Stimulated activated CD4-positive, alpha-beta T cell treated with anti-CD3 and anti-CD28 coated beads, TNF-alpha, amount 100 ng/mL, for 24 hours (primary cell): ENCODE results near the gene SESN1.
"Not testable (repeated sequence)": the region's sequence is repeated elsewhere in the genome, so short reads cannot be mapped to it uniquely, and the experiment has no call there.

Experiments
- DNase-seq, 3 experiments: peaks; one replicate each; pipeline ENCODE4 v3.0.0-alpha.2; 2020; ENCODE audit warnings: low read depth in 3 of 3

SESN1 gene

DNA sequence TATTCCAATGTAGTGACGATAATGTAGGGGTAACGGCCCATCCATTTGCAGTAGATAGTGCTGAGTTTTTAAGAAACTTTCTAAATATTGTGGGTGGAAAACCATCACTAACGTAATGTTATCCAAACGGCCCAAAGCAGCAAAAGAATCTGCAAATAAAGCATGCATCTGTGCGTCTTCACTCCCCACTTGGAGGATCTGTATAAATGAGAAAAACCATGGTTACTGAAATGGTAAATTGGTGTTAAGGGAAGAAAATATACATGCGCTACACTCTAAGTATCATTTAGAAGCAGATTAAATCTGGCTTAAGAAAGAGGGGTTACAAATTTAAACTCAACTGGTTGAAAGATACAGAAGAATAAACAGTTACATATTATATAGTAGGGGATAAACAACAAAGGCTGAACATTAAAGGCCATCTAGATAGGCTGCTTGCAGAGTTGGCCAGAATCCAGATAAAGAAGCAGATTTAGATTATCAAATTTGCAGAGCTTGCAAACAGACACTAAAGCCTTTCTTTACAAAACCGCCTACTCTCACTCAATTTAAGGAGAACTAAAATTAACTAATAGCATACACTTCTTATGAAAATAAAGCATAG is 93.3 kb downstream of the SESN1 start:
- DNase-seq = no peak

DNA sequence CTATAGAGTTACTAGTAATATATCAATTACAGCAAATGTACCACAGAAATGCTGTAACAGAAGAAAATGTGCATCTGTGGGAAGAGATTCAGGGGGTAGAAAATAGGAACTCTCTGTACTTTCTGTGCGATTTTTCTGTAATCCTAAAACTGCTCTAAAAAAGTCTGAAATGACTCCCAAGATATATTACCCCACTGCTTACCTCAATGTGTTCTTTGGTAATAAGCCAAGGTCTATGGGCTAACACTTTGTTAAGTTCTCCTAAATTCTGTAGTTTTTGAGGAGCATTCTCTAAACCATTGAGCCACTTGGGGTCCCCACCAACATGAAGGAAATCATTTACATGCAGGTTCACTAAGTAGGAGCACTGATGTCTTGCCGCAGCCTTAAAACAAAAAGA is 94.4 kb downstream of the SESN1 start:
- DNase-seq = no peak

DNA sequence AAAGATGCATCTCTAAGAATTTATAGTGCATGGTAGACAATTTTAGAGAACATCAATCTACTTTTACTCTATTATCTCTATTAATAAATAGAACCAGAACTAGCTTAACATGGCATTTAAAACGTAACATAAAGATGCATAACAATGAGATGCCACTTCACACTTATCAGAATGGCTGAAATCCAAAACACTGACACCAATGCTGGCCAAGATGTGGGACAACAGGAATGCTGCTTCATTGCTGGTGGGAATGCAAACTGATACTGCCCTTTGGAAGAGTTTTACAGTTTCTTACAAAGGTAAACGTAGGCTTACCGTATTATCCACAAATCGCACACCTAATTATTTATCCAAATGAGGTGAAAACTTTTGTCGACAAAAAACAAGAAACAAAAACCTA is 95.2 kb downstream of the SESN1 start:
- DNase-seq = no peak

DNA sequence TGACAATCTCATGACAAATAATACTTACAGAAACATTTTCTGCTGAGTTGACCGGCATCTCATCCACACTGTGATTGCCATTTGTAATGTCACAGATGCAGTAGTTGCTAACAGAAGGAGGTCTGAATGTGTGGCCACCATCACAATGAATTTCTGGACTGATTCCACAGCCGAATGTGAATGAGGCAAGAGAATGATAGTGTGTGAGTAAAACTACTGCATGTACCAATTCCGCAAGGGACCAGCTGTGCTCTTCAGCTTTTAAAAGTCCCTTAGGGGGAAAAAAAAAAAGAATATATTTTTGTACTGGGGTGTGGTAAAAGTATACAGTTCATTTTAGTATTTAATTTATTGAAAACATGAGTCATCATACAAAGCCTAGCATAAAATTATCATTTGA is 96.2 kb downstream of the SESN1 start:
- no peak for DNase-seq

DNA sequence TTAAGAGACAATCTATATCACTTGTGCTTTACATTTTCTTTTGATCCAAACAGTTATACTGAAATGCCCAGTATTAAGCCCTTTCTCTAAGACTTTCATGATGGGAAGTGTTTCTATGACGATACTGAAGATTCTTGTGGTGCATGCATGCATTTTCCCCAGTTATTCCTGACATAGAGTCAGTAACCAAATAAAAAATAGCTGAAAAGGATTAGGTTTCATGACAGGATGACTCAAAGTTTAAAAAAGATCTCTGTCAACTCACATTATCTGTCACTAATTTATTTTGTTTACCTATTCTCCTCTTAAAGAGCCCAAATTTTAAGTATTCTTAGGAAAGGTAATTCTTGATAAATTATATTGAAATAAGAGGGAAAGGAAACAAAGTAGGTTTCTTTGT is 98.4 kb downstream of the SESN1 start:
- no peak for DNase-seq

DNA sequence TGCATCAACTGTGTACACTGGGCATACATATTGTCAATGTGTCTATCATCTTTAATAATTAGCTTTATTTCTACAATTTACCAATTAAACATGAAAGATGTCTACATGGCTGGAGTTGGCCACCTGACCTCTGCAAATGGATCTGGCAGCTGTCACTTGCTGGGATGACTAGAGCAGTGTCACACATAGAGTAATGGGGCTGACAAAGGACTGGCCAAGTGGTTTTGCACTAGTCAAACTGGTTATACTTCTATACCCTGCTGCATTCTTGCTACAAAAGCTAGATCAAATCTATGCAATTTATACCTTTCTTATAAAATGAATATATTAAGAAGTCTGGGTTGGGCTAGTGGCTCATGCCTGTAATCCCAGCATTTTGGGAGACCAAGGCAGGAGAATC is 99.3 kb downstream of the SESN1 start:
- DNase-seq = no peak

DNA sequence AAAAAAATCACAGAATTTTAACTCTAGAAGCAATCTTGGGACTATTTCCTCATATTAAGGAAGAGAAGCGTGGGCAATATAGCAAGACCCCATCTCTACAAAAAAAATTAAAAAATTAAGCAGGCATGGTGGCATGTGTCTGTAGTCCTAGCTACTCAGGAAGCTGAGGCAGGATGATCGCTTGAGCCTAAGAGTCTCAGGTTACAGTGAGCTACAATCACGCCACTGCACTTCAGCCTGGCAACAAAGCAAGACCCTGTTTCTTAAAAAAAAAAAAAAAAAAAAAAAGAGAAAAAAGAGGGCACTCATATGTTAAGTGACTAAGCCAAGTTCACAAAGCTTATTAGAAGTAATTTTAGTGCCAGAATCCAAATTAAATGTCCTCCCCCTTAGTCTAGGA is 100.8 kb downstream of the SESN1 start:
- no peak for DNase-seq

DNA sequence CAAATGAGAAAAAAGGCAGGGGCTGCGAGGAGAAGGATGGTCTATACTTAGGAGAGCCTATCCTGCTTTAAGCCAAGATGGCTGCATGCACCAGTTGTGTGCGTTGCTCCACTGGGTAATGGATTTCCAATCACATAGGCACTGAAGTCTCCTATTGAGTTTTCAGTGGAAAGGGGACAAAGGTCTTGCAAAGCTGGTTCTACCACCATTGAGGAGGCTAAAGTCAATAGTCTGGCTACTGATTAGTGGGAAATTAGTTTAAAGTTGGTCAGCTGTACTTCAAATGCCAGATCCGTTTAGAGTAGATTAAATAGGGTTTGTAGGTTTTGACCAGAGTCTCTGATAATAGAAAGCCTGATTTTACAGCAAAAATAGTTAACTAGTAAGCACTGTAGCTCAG is 104.9 kb downstream of the SESN1 start:
- no peak for DNase-seq

DNA sequence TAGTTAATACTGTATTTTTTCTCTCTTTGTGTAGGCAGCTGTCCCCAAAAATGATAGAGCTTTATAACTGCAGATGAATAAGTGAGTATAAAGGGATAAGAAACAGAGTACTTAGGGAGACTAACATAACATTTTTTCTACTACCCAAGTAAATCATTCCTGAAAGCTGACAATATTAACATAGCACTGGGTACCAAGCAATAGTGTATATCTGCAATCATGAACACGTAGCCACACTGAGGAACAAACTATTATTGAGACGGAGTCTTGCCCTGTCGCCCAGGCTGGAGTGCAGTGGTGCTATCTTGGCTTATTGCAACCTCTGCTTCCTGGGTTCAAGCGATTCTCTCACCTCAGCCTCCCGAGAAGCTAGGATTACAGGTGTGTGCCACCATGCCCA is 105.9 kb downstream of the SESN1 start:
- no peak for DNase-seq

DNA sequence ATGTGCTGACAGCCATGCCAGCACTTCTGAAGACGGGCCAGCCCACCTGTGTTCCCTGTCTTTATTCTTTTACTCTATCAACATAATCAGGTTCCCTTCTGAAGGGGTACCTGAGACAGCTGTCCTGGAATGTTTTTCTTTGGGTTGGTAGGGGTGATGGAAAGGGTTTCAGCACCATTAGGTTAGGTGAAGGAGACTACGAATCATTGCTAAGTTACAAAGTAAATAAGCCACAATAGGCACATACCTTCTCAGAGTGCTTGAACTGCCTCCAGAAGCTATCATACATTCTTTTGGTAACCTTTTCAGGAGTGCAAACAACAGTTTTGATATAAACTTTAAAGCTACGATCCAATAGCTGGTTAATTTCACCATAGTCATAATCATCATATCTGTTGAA is 106.3 kb downstream of the SESN1 start:
- no peak for DNase-seq

DNA sequence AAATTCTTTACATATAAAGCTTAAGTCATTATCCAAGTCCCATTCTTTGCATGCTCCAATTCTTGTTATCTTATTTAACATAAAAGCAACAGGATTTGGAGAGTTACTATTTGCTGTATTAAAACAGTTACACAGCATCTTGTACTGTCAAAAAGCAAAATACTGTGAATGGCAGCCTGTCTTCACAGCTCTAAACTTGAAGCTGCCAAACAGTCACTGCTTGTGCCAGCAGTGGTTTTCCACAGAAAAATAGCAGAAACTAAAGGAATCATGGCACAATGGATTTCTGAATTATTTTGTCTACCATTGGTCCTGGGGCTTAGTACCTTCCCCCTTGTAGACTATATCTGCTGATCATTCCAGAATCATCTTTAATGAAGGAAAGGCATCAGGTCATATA is 107.5 kb downstream of the SESN1 start:
- no peak for DNase-seq

DNA sequence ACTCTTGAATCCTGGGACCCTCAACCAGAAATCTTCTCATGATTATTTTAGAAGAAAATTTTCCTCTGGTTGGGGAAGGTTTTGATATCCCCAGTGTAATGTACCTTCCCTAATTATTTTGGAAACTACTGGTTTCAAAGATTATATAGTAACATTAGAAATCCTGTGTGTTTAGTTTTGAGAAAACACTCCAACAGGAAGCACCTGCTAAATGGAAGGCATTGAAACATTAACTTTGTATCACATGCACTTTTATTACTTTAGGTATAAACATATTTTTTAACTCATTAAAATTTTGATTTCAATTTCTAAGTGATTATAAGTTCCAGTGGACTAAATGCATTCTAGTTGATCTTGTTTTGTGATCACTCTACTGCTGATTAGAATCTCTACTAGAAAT is 109.3 kb downstream of the SESN1 start:
- DNase-seq = no peak

DNA sequence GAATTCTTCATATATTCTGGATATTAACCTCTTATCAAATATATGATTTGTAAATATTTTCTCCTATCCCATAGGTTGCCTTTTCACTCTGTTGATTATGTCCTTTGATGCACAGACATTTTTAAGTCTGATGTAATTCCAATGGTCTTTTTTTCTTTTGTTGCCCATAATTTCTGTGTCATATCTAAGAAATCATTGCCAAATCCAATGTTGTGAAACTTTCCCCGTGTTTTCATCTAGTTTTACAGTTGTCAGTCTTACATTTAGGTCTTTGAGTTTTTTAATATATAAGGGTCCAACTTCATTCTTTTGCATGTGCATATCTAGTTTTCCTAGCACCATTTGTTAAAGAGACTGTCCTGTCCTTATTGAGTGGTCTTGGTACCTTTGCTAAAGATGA is 111.5 kb downstream of the SESN1 start:
- no peak for DNase-seq

DNA sequence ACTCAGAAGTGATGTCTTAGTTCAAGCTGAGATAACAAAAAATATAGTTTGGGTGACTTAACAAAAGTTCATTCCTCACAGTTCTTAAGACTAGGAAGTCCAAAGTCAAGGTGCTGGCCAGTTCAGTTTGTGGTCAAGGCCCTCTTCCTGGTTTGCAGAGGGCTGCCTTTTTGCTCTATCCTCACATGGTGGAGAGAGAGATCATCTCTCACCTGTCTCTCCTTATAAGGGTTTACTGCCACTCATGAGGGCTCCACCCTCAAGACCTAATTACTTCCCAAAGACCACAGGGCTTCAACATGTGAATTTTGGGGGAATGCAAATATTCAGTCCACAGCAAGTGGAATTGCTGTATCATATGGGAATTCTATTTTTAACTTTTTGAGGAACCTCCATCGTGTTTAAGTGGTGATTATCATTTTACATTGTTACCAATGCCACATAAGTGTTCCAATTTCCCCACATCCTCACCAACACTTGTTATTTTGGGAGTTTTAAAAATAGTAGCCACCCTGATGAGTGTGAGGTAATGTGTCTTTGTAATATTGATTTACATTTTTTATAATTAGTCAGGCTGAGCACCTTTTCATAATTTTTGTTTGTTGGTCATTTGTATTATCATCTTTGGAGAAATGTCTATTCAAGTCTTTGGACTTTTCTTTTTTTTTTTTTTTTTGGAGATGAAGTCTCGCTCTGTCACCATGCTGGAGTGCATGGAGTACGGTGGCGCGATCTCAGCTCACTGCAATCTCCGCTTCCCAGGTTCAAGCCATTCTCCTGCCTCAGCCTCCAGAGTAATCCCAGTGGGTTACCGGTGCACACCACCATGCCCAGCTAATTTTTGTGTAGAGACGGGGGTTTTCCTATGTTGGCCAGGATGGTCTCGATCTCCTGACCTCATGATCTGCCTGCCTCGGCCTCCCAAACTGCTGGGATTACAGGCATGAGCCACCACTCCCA is 112.2 kb downstream of the SESN1 start:
- no peak for DNase-seq

DNA sequence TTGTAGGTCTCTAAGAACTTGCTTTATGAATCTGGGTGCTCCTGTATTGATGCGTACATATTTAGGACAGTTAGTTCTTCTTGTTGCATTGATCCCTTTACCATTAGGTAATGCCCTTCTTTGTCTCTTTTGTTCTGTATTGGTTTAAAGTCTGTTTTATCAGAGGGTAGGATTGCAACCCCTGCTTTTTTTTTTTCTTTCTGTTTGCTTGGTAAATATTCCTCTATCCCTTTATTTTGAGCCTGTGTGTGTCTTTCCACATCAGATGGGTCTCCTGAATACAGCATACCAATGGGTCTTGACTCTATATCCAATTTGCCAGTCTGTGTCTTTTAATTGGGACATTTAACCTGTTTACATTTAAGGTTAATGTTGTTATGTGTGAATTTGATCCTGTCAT is 116.0 kb downstream of the SESN1 start:
- not testable (repeated sequence) for DNase-seq

DNA sequence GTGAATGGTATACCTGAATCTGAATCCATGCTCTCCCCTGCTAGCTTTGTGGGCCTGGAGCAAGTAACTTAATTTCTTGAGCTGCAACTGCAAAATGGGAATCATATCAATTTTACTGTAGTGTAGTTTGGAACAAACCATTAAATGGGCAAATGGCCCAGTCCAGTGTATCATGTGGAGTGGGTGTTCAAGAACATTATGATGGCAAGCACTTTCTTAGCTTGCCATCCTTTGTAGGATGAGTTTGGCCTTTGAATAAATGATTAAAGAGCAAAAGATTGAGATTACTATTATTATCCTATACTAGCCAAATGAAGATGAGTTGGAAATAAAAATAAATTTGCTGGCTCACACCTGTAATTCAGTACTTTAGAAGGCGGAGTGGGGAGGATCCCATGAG is 120.4 kb downstream of the SESN1 start:
- DNase-seq = no peak

DNA sequence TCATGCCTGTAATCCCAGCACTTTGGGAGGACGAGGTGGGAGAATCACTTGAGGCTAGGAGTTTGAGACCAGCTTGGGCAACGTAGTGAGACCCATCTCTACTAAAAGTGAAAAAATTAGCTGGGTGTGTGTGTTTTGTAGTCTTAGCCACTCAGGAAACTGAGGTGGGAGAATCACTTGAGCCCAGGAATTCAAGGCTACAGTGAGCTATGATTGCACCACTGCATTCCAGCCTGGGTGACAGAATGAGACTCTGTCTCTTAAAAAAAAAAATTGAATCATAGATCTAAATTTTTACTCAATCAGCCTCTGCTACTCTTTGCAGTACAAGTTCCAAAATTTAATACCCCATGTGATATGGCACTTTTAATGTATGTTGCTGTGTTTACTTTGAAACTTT is 124.9 kb downstream of the SESN1 start:
- DNase-seq = no peak

DNA sequence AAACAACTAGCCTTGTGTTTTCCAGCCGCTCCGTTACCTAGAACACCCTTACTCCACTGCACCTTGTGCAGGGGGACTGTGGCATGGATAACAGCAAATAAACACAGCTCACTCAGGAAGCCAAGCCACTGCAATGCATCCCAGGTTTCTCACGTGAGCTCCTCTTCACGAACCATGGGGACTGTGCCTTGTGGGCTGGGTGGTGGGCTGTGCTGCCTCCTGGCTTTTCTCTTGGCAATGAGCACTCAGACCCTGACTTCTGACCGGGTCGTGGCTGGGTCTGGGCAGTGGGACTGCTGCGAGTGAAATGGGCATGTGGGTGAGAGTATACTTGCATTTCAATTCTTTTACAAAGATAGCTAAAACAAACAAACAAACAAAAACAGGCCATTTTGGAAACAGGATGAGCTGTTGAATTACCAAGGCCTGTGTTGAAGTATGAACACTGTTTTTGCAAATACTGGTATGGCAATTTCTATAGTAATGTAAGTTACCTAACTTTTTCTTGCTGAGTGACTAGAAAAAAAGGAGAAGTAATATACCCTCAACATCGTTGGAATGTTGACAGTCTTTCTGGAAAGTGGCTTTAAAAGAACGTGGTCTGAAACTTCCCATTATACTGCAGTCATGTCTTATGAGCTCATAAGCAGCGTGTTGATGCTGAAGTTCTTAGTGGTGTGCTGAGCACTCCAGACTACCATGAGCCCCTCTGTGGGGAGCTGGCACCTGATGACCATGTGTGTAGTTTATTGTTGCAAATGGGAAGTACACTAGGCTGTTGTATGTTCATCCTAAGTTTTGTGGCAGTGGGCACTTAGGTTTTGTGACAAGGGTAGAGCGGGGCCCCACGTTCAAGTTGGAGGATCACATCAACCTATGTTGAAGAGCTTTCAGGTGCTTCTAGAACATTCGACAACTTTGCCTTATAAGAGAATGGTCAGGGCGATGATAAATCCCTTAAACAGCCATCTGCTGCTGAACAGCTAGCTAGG is 126.0 kb downstream of the SESN1 start:
- no peak for DNase-seq

DNA sequence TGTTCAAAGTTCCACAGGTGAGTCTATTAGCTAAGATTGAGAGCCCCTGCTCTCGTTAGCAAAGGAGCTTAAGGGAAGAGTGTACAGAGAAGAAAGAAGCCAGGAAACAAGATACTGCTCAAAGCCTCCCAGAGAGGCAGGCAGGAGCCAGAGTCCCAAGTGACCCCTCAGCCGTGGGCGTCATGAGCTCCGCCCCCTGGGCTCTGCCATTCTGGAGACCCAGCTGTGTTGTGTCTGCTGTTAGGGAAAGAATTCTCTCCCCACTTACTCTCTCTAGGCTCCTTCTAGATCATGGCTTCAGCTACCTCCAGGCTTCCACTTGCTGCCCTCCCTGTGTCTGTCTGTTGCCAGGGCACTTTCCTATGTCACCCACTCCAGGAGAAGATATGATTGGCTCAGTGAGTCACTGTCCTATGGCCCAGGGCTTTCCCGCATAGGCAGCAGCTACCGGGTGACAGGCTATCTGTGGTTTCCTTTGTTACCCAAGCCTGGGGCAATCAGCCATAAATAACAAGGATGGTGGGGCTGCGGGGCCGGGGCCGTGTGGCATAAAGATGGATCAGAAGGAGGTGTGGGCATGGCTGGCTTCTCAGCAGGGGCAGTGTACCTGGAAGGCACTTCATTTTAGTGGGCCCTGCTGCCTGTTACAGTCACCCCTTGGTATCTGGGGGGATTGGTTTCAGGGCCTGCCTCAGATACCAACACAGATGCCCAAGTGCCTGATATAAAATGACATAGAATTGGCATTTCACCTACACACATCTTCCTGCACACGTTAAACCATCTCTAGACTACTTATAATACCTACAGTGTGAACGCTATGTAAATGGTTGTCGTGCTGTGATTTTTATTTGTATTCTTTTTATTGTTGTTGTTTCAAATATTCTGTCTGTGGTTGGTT is 127.5 kb downstream of the SESN1 start:
- no peak for DNase-seq

DNA sequence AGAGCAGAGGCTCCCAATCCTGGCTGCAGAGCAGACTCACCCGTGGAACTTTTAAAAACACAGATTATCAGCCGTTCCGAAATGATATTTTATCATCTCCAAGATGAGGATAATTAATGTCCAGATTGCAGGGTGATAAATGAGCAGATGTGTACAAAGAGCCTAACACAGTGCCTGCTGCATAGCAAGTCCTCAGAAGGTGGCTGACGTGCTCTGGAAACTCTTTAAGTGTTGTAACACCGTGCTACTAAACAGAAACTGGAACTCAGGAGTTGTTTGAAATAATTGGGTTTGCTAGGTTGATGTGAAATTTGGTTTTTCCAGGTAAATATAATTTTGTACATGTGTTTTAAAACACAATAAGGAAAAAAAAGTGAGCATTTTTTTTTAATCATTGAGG is 128.4 kb downstream of the SESN1 start:
- DNase-seq = no peak

DNA sequence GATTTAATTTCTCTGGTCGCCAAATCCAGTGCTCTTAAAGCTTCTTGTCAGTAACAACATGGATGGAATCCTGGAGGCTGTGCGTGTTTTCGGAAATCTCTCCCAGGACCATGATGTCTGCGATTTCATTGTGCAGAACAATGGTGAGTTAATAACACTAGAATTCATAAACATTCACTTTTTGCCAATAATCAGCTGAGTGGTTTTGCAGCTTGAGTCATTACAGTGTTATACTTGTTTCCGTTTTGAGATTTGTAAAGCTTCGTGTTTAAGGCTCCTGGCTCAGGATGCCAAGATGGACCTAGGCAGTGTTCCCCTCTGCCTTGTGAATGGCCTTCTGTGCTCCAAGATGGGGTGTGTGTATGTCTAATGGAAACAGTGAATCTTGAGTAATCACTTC is 132.7 kb downstream of the SESN1 start:
- DNase-seq = no peak
